HFFc6 (cell line): ENCODE data around the gene PSORS1C2. TPM values are rescaled to one million over a fixed set of nuclear protein-coding genes. Genes with fewer than 3 reads are reported as not detected.

ENCODE experiments used
- DNase-seq: peaks from one replicate; pipeline ENCODE4 v3.0.0-alpha.2; 2018
- H3K27ac Mint-ChIP-seq: 2 replicates; pipeline ENCODE4 v1.8.0; 2020; ENCODE audit warnings: mild to moderate bottlenecking, mixed read lengths
- H3K27me3 Mint-ChIP-seq: 2 replicates; pipeline ENCODE4 v1.8.0; 2021; ENCODE audit warnings: mild to moderate bottlenecking, moderate library complexity, mixed read lengths; ENCODE audit not compliant: insufficient read depth
- H3K36me3 Mint-ChIP-seq: 2 replicates; pipeline ENCODE4 v1.8.0; 2021; ENCODE audit warnings: low read depth, mixed read lengths
- H3K4me1 Mint-ChIP-seq: 2 replicates; pipeline ENCODE4 v1.8.0; 2020; ENCODE audit warnings: low read depth, mixed read lengths
- H3K4me3 Mint-ChIP-seq: 2 replicates; pipeline ENCODE4 v1.8.0; 2020; ENCODE audit warnings: mild to moderate bottlenecking, moderate library complexity, mixed read lengths
- H3K9me3 Mint-ChIP-seq: 2 replicates; pipeline ENCODE4 v1.8.0; 2020; ENCODE audit warnings: mild to moderate bottlenecking, mixed read lengths
- total RNA-seq, 6 experiments: library from RNA; stranded (reverse); fragmentation: NEBNext Ultra II Directional; extraction: Animal tissue kit (Norgen Biotek cat#: 25700); gene quantifications; 2 replicates in 1 of 6; 3 replicates in 5 of 6; pipeline ENCODE4 v1.2.3, GENCODE V29; 2021
- TF ChIP-seq, protein P1 (sequence below): fragments of 200-600 bp; sonication (generic); IDR thresholded peaks from 2 replicates; pipeline ENCODE4 v1.5.0; 2021; ENCODE audit warnings: antibody characterized with exemption, mild to moderate bottlenecking

Gene PSORS1C2
- total RNA-seq, 6 experiments from 2014 or later: not detected

DNA sequence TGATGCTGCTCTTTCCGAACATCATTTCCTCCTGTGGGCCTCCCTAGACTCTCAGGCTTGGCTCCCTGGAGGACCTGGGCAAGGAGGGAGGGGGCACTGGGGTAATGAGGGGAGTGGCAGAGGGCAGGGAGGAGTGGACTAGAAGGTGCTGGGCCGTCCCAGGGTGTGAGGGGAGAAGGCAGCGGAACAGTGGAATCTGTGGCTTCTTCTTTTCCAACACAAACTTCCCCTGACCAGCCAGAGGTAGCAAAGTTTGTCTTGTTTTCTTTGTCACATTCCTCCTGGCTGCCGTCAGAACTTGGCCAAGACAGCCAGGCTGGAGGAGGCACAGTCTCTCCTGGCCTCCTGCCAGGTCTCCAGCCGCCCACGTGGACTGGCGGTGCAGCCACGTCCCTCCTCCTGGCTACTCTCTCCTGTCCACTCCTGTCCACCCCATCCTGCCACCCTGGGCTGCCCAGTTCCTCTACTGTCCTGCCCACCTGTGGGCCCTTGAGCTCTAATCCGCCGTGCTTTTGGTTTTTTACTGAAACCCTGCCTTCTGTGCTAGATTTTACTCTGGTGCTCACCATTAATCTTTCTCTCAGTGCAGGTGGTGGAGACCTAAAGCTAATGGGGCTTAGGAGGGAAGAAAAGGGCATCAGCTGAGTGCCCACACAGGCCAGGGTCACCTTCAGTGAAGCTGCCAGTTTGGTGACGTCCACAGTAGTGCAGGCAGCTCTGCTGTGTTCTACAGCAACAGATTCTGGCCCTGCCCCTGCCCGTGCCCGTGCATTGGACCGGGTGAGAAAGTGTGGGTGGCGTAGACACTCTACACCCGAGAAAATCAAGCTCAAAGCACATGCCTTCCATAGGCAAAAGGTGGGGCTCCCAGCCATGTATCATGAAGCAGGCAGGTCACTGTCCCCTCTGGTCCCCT is 15.8 kb downstream of the PSORS1C2 start:
- Mint-ChIP-seq H3K9me3 (no peaks in the 10 kb centered on the region), H3K27ac (peak overlapping the region; percentile 53), H3K4me1 (peaks cover 36% of the 10 kb centered on the region), H3K4me3 (no peak overlapping the region), H3K27me3 (peaks cover 4% of the 10 kb centered on the region), H3K36me3 (no peaks in the 10 kb centered on the region)
- DNase-seq: peak; percentile 55
- TF ChIP-seq, protein P1, sequence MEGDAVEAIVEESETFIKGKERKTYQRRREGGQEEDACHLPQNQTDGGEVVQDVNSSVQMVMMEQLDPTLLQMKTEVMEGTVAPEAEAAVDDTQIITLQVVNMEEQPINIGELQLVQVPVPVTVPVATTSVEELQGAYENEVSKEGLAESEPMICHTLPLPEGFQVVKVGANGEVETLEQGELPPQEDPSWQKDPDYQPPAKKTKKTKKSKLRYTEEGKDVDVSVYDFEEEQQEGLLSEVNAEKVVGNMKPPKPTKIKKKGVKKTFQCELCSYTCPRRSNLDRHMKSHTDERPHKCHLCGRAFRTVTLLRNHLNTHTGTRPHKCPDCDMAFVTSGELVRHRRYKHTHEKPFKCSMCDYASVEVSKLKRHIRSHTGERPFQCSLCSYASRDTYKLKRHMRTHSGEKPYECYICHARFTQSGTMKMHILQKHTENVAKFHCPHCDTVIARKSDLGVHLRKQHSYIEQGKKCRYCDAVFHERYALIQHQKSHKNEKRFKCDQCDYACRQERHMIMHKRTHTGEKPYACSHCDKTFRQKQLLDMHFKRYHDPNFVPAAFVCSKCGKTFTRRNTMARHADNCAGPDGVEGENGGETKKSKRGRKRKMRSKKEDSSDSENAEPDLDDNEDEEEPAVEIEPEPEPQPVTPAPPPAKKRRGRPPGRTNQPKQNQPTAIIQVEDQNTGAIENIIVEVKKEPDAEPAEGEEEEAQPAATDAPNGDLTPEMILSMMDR: no peak

DNA sequence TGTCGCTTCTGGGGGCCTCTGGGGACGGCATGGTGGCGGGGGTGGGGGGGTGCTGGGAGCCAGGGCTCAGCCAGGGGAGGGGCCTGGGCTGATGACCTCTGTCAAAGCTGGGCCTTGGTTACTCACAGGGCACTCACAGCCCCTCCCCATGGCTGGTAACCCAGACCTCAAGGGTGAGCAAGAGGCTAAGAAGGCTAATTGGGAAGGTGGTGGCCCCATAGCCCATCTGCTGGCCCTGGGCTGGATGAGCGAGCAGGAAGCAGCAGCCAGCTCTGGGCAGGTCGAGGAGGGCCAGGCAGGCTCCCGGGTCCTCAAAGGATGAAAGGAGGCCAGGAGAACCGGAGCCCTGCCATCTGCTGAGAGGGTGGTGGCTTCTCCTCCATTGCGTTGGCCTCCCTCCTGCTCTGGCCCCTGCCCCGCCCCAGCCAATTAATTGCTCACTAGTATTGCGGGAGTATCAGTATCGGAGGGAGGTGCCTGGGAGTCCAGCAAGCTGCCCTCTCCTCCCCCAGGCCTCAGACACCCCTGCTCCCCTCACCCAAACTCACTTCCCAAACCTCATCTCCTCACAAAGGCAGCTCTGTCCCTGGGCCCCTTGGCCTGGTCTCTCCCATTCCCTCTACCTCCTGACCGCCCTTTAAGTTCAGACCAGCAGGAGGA is 17.6 kb downstream of the PSORS1C2 start:
- H3K27me3 Mint-ChIP-seq: no peaks in the 10 kb centered on the region; the same call in 1 of the 2 replicates
- no peak overlapping the region for H3K27ac Mint-ChIP-seq
- H3K4me3 Mint-ChIP-seq: no peak overlapping the region
- peaks cover 35% of the 10 kb centered on the region for H3K4me1 Mint-ChIP-seq
- no peaks in the 10 kb centered on the region for H3K36me3 Mint-ChIP-seq
- TF ChIP-seq, protein P1: no peak
- DNase-seq: no peak
- H3K9me3 Mint-ChIP-seq: no peaks in the 10 kb centered on the region

DNA sequence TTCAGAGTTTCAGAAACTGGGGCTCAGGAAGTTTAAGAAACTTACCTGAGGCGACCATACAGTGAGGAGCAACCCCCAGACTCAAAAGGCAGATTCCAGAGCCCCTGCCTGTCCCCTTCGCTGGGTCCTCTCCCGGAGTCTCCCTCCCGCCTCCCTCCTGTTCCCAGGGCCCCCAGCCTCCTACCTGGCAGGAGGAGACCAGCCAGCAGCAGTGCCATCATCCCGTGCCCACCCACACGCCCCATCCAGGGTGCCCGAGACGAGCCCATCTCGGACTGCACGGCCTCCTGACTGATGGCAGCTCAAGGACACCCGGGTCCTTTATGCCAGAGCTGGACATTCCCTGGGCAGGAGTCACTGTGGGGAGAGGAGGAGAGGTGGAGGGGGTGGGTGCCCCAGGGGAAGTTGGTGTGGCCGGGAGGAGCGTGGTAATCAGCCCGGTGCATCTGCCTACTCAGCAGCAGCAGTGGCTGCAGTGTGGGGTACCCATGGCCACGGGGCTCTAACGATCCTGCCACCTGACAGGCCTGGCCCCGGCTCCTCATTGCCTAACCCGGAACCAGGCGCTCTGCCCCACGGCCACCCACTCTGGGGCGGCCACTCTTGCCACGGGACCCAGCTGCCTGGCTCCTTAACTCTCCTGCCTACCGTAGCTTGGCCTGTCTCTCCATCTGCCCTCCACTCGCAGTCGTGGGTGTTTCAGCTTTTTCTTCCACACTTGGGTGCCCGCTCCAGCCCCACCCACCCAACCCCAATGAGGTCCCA is 18.5 kb downstream of the PSORS1C2 start, which contains the start of gene CDSN:
Gene CDSN, minus strand, starts transcription at position 296 of the 765 bp plus-strand sequence. Its CDS starts 27 bp downstream, at position 269.
- H3K4me3 Mint-ChIP-seq: no peak within 1 kb of the TSS
- TF ChIP-seq, protein P1: no peak
- no peaks in the 10 kb centered on the region for H3K9me3 Mint-ChIP-seq
- H3K36me3 Mint-ChIP-seq: no peaks in the 10 kb centered on the region
- H3K27me3 Mint-ChIP-seq: no peaks in the 10 kb centered on the region; the same call in none of the 2 replicates
- no peak for DNase-seq
- no peak within 1 kb of the TSS for H3K27ac Mint-ChIP-seq
- H3K4me1 Mint-ChIP-seq: peaks cover 35% of the 10 kb centered on the region

DNA sequence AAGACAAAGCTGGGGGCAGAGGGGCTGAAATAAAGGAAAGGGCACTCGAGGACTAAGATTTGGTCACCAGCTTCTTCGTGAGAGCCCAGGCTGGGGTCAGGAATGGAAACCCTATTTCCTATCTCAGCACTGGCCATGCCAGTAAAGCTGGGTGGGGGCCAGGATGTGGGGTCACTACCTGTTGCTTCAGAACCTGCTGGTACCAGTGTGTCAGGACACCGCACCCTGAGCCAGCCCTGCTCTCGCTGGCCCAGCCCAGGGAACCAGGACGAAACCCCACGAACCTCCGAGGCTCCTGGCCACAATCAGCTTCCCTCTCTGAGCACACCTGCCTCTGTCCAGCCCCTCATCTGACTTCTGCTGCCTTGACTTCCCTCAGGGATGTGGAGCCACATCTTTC is 20.7 kb downstream of the PSORS1C2 start:
- peaks cover 49% of the 10 kb centered on the region for H3K4me1 Mint-ChIP-seq
- TF ChIP-seq, protein P1: no peak
- no peak for DNase-seq
- no peak overlapping the region for H3K4me3 Mint-ChIP-seq
- H3K27me3 Mint-ChIP-seq: no peaks in the 10 kb centered on the region; the same call in none of the 2 replicates
- H3K27ac Mint-ChIP-seq: no peak overlapping the region
- H3K36me3 Mint-ChIP-seq: no peaks in the 10 kb centered on the region
- no peaks in the 10 kb centered on the region for H3K9me3 Mint-ChIP-seq
